ENCODE measurements around the gene GSTT2B.
"Not testable (repeated sequence)": the region's sequence is repeated elsewhere in the genome, so short reads cannot be mapped to it uniquely, and the experiment has no call there.

Gene GSTT2B

GRCh38 chr22:23925020-23925606, 35.9 kb downstream of the GSTT2B start:
- Histone ChIP-seq H3K27me3 (ENCODE audit: low read depth, low read length) (no peaks in the 10 kb centered on the region), H3K36me3 (ENCODE audit: control insufficient read depth in 1 of 2, insufficient read depth in 2 of 2, low read length in 2 of 2) (peaks cover 0 to 45% of the 10 kb centered on the region in 2 donors), H3K27ac (ENCODE audit: low read length) (no peak overlapping the region), H3K4me1 (ENCODE audit: control insufficient read depth in 1 of 2, insufficient read depth in 2 of 2, low read length in 2 of 2) (no peaks in the 10 kb centered on the region), H3K9me3 (ENCODE audit: control insufficient read depth in 1 of 2, low read length in 2 of 2) (peaks cover 0 to 3% of the 10 kb centered on the region in 2 donors), H3K4me3 (ENCODE audit: low read depth in 1 of 2, low read length in 2 of 2) (no peak overlapping the region)

- Histone ChIP-seq H3K9me3 (ENCODE audit: control insufficient read depth in 1 of 2, low read length in 2 of 2) (peaks cover 0 to 3% of the 10 kb centered on the region in 2 donors), H3K4me1 (ENCODE audit: control insufficient read depth in 1 of 2, insufficient read depth in 2 of 2, low read length in 2 of 2) (no peaks in the 10 kb centered on the region), H3K4me3 (ENCODE audit: low read depth in 1 of 2, low read length in 2 of 2) (no peak overlapping the region), H3K27me3 (ENCODE audit: low read depth, low read length) (no peaks in the 10 kb centered on the region), H3K36me3 (ENCODE audit: control insufficient read depth in 1 of 2, insufficient read depth in 2 of 2, low read length in 2 of 2) (peaks cover 0 to 42% of the 10 kb centered on the region in 2 donors), H3K27ac (ENCODE audit: low read length) (no peak overlapping the region)
Measured at GRCh38 chr22:23922921-23923320, 38.1 kb downstream of the GSTT2B start.

GRCh38 chr22:23921586-23922201, 39.3 kb downstream of the GSTT2B start:
- not testable (repeated sequence) for H3K27ac ChIP-seq (ENCODE audit: low read length)

GRCh38 chr22:23920267-23920611, 40.8 kb downstream of the GSTT2B start:
- not testable (repeated sequence) for H3K27ac ChIP-seq (ENCODE audit: low read length); H3K9me3 ChIP-seq (ENCODE audit: control insufficient read depth in 1 of 2, low read length in 2 of 2); H3K27me3 ChIP-seq (ENCODE audit: low read depth, low read length); H3K4me3 ChIP-seq (ENCODE audit: low read depth in 1 of 2, low read length in 2 of 2); H3K4me1 ChIP-seq (ENCODE audit: control insufficient read depth in 1 of 2, insufficient read depth in 2 of 2, low read length in 2 of 2)
- H3K36me3 ChIP-seq (ENCODE audit: control insufficient read depth in 1 of 2, insufficient read depth in 2 of 2, low read length in 2 of 2): peaks cover 0 to 34% of the 10 kb centered on the region in 2 donors

More at GRCh38 chr22:23921586-23922201, 39.3 kb downstream of the GSTT2B start:
- not testable (repeated sequence) for H3K4me3 ChIP-seq (ENCODE audit: low read depth in 1 of 2, low read length in 2 of 2); H3K27me3 ChIP-seq (ENCODE audit: low read depth, low read length); H3K4me1 ChIP-seq (ENCODE audit: control insufficient read depth in 1 of 2, insufficient read depth in 2 of 2, low read length in 2 of 2); H3K9me3 ChIP-seq (ENCODE audit: control insufficient read depth in 1 of 2, low read length in 2 of 2)
- H3K36me3 ChIP-seq (ENCODE audit: control insufficient read depth in 1 of 2, insufficient read depth in 2 of 2, low read length in 2 of 2): peaks cover 0 to 43% of the 10 kb centered on the region in 2 donors

GRCh38 chr22:23915290-23915689, 45.7 kb downstream of the GSTT2B start:
- Histone ChIP-seq H3K36me3 (ENCODE audit: control insufficient read depth in 1 of 2, insufficient read depth in 2 of 2, low read length in 2 of 2) (peaks cover 0 to 5% of the 10 kb centered on the region in 2 donors), H3K27ac (ENCODE audit: low read length) (no peak overlapping the region), H3K9me3 (ENCODE audit: control insufficient read depth in 1 of 2, low read length in 2 of 2) (no peaks in the 10 kb centered on the region), H3K27me3 (ENCODE audit: low read depth, low read length) (no peaks in the 10 kb centered on the region), H3K4me3 (ENCODE audit: low read depth in 1 of 2, low read length in 2 of 2) (no peak overlapping the region), H3K4me1 (ENCODE audit: control insufficient read depth in 1 of 2, insufficient read depth in 2 of 2, low read length in 2 of 2) (peaks cover 5 to 8% of the 10 kb centered on the region in 2 donors)

- H3K27ac ChIP-seq (ENCODE audit: low read length): peak overlapping the region; percentile 92
- no peaks in the 10 kb centered on the region for H3K9me3 ChIP-seq (ENCODE audit: control insufficient read depth in 1 of 2, low read length in 2 of 2)
- H3K4me1 ChIP-seq (ENCODE audit: control insufficient read depth in 1 of 2, insufficient read depth in 2 of 2, low read length in 2 of 2): peaks cover 8 to 10% of the 10 kb centered on the region in 2 donors
- H3K27me3 ChIP-seq (ENCODE audit: low read depth, low read length): no peaks in the 10 kb centered on the region
- H3K4me3 ChIP-seq (ENCODE audit: low read depth in 1 of 2, low read length in 2 of 2): peak overlapping the region; percentile 70 to 80
- peaks cover 0 to 5% of the 10 kb centered on the region in 2 donors for H3K36me3 ChIP-seq (ENCODE audit: control insufficient read depth in 1 of 2, insufficient read depth in 2 of 2, low read length in 2 of 2)
Measured at GRCh38 chr22:23913661-23914353, 47.2 kb downstream of the GSTT2B start.

GRCh38 chr22:23913306-23913660, 47.7 kb downstream of the GSTT2B start:
- Histone ChIP-seq H3K36me3 (ENCODE audit: control insufficient read depth in 1 of 2, insufficient read depth in 2 of 2, low read length in 2 of 2) (peaks cover 0 to 5% of the 10 kb centered on the region in 2 donors), H3K27ac (ENCODE audit: low read length) (peak overlapping the region; percentile 92), H3K9me3 (ENCODE audit: control insufficient read depth in 1 of 2, low read length in 2 of 2) (no peaks in the 10 kb centered on the region), H3K4me1 (ENCODE audit: control insufficient read depth in 1 of 2, insufficient read depth in 2 of 2, low read length in 2 of 2) (peaks cover 8 to 10% of the 10 kb centered on the region in 2 donors), H3K27me3 (ENCODE audit: low read depth, low read length) (no peaks in the 10 kb centered on the region), H3K4me3 (ENCODE audit: low read depth in 1 of 2, low read length in 2 of 2) (peak overlapping the region; percentile 70 to 80)

- H3K9me3 ChIP-seq (ENCODE audit: control insufficient read depth in 1 of 2, low read length in 2 of 2): no peaks in the 10 kb centered on the region
- H3K4me3 ChIP-seq (ENCODE audit: low read depth in 1 of 2, low read length in 2 of 2): no peak overlapping the region
- H3K27ac ChIP-seq (ENCODE audit: low read length): no peak overlapping the region
- no peaks in the 10 kb centered on the region for H3K27me3 ChIP-seq (ENCODE audit: low read depth, low read length)
- H3K4me1 ChIP-seq (ENCODE audit: control insufficient read depth in 1 of 2, insufficient read depth in 2 of 2, low read length in 2 of 2): peaks cover 8 to 10% of the 10 kb centered on the region in 2 donors
- peaks cover 0 to 5% of the 10 kb centered on the region in 2 donors for H3K36me3 ChIP-seq (ENCODE audit: control insufficient read depth in 1 of 2, insufficient read depth in 2 of 2, low read length in 2 of 2)
Measured at GRCh38 chr22:23912293-23912903, 48.6 kb downstream of the GSTT2B start.

- H3K4me3 ChIP-seq (ENCODE audit: low read depth in 1 of 2, low read length in 2 of 2): no peak overlapping the region
- H3K27me3 ChIP-seq (ENCODE audit: low read depth, low read length): no peaks in the 10 kb centered on the region
- H3K36me3 ChIP-seq (ENCODE audit: control insufficient read depth in 1 of 2, insufficient read depth in 2 of 2, low read length in 2 of 2): no peaks in the 10 kb centered on the region
- H3K4me1 ChIP-seq (ENCODE audit: control insufficient read depth in 1 of 2, insufficient read depth in 2 of 2, low read length in 2 of 2): peaks cover 8 to 10% of the 10 kb centered on the region in 2 donors
- H3K27ac ChIP-seq (ENCODE audit: low read length): no peak overlapping the region
- no peaks in the 10 kb centered on the region for H3K9me3 ChIP-seq (ENCODE audit: control insufficient read depth in 1 of 2, low read length in 2 of 2)
Measured at GRCh38 chr22:23911318-23911980, 49.5 kb downstream of the GSTT2B start.

- Histone ChIP-seq H3K27ac (ENCODE audit: low read length) (no peak overlapping the region), H3K9me3 (ENCODE audit: control insufficient read depth in 1 of 2, low read length in 2 of 2) (no peaks in the 10 kb centered on the region), H3K36me3 (ENCODE audit: control insufficient read depth in 1 of 2, insufficient read depth in 2 of 2, low read length in 2 of 2) (no peaks in the 10 kb centered on the region), H3K4me1 (ENCODE audit: control insufficient read depth in 1 of 2, insufficient read depth in 2 of 2, low read length in 2 of 2) (peaks cover 8 to 10% of the 10 kb centered on the region in 2 donors), H3K4me3 (ENCODE audit: low read depth in 1 of 2, low read length in 2 of 2) (no peak overlapping the region), H3K27me3 (ENCODE audit: low read depth, low read length) (no peaks in the 10 kb centered on the region)
Measured at GRCh38 chr22:23910496-23911190, 50.4 kb downstream of the GSTT2B start.

Data from muscle layer of duodenum (tissue), 2 donors.